ENCODE data around the gene IGF2R. TPM values are rescaled to one million over a fixed set of nuclear protein-coding genes. Genes with fewer than 3 reads are reported as not detected.
A peak's percentile ranks its signal among the peaks of the same experiment; 100 is the strongest.

Gene IGF2R
- total and polyA plus RNA-seq, 8 donors = 2.0 to 70.5 (median 31.5) TPM

DNA sequence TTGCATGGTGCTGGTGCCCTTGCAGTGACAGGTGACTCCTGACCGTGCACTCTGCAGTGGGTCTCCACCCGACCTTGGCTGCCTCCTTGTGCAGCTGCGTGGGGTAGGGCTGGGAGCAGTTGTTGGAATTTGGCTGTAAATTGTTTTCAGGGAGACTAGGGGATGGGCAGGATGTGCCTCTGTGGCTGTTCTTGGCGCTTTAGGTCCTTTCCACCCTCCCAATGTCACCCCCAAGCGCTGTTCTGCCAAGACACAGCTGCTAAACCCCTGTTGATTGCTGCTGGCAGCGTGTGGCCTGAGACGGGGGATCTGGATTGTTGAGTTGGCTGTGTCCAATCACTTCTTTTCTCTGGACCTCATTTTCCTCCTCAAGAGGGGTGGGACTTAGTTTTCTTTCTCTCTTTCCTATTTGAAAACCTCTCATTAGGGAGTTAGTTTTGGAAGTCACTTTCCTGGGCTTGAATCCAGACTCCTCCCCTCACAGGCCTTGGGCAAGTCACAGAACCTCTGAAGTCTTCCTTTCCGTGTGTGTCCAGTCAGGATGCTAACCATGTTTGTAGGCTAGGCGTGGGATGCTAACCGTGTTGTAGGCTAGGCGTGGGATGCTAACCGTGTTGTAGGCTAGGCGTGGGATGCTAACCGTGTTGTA is 8.5 kb downstream of the IGF2R start:
- TF ChIP-seq, protein P1, sequence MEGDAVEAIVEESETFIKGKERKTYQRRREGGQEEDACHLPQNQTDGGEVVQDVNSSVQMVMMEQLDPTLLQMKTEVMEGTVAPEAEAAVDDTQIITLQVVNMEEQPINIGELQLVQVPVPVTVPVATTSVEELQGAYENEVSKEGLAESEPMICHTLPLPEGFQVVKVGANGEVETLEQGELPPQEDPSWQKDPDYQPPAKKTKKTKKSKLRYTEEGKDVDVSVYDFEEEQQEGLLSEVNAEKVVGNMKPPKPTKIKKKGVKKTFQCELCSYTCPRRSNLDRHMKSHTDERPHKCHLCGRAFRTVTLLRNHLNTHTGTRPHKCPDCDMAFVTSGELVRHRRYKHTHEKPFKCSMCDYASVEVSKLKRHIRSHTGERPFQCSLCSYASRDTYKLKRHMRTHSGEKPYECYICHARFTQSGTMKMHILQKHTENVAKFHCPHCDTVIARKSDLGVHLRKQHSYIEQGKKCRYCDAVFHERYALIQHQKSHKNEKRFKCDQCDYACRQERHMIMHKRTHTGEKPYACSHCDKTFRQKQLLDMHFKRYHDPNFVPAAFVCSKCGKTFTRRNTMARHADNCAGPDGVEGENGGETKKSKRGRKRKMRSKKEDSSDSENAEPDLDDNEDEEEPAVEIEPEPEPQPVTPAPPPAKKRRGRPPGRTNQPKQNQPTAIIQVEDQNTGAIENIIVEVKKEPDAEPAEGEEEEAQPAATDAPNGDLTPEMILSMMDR (IDR thresholded peaks at IDR 0.05) = no peak
- no peak for TF ChIP-seq POLR2AphosphoS5 (IDR thresholded peaks at IDR 0.05)
- TF ChIP-seq POLR2A (IDR thresholded peaks at IDR 0.05) = no peak
- TF ChIP-seq EP300 (IDR thresholded peaks at IDR 0.05) = no peak
- H3K9me3 ChIP-seq = no peaks in the 10 kb centered on the region
- no peaks in the 10 kb centered on the region for H3K36me3 ChIP-seq
- WGBS, 5 donors = 57 to 70% (median 66%) methylated on average over 14 of the region's 14 CpGs
- peak overlapping the region; percentile 10 to 77 (median 32) for H3K27ac ChIP-seq
- H3K27me3 ChIP-seq = no peaks in the 10 kb centered on the region
- peaks cover 52 to 95% (median 75%) of the 10 kb centered on the region in 4 donors for H3K4me1 ChIP-seq
- intact Hi-C loops (cut with DNase I; ENCODE audit: low total_unique reads) = loop anchor here (10.0 kb wide), 1 partner anchor 57 kb away; no protein-coding TSS in a partner anchor
- H3K4me3 ChIP-seq = no peak overlapping the region
- peak in 1 of 2 donors; percentile 74 for DNase-seq

DNA sequence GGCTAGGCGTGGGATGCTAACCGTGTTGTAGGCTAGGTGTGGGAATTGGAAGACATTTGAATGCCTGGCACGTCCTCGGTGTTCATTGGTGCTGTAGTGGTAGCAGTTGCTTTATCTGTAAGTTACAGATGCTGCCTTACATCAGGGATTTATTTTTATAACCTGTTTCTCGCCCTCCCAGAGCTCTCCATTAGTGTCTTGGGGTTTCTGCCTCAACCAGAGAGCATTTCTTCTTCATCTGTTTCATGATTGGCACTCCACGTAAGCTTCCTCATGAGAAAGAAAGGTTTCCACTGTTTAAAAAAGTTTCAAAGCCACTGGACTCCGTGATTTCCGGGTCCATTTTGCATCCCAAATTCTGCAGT is 9.0 kb downstream of the IGF2R start:
- WGBS, 5 donors = 82 to 88% (median 86%) methylated on average over 8 of the region's 8 CpGs
- DNase-seq = no peak
- H3K27me3 ChIP-seq = no peaks in the 10 kb centered on the region
- H3K27ac ChIP-seq = peak overlapping the region; percentile 32 to 77 (median 56)
- H3K36me3 ChIP-seq = no peaks in the 10 kb centered on the region
- no peaks in the 10 kb centered on the region for H3K9me3 ChIP-seq
- H3K4me3 ChIP-seq = no peak overlapping the region
- peaks cover 47 to 95% (median 75%) of the 10 kb centered on the region in 4 donors for H3K4me1 ChIP-seq
- no peak for TF ChIP-seq EP300 (IDR thresholded peaks at IDR 0.05)
- no peak for TF ChIP-seq POLR2AphosphoS5 (IDR thresholded peaks at IDR 0.05)
- no peak for TF ChIP-seq POLR2A (IDR thresholded peaks at IDR 0.05)
- TF ChIP-seq, protein P1 (IDR thresholded peaks at IDR 0.05) = no peak
- intact Hi-C loops (cut with DNase I; ENCODE audit: low total_unique reads) = loop anchor here (10.0 kb wide), 1 partner anchor 57 kb away; no protein-coding TSS in a partner anchor

DNA sequence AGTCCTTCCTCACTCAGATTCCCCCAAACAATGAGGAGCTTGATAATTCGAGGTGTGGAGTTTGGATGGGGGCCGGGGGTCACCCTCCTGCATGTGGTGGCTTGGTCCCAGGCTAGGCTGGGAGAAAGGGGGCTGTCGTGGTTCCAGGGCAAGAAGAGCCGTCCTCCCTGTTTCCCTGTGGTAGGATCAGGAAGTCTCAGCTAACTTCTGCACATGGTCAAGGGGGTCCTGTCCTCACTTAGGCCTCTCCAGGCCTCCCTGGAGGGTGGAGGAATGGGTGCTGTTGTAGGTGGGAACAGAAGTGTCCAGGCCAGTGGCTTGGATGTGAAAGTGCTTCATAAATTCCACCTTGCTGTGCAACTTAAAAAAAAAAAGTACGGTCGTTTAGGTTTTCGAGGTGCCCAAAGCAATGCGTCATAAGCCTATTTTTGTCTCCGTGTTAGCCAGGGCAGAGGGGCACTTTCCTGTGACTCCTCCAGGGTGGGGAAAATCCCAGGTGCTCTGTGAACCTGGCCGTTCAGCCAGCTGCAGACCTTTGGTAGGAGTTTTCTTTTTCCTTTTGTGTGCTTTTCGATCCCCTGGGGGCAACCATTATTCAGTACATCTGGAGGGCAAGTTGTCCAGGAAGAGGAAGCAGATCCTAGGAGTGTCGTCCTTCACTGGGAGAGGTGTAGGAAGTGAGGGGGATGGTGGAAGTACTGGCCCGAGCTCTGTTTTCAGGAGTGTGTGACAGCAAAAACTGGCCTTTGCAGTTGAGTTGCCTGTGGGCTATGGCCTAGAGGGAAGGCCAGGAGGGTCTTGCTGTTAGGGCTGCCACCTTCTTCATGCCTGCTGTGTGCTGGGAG is 9.6 kb downstream of the IGF2R start:
- WGBS, 5 donors = 49 to 58% (median 54%) methylated on average over 13 of the region's 13 CpGs
- Histone ChIP-seq H3K36me3 (no peaks in the 10 kb centered on the region), H3K27me3 (no peaks in the 10 kb centered on the region), H3K9me3 (no peaks in the 10 kb centered on the region), H3K4me1 (peaks cover 54 to 95% (median 75%) of the 10 kb centered on the region in 4 donors), H3K4me3 (no peak overlapping the region), H3K27ac (peak overlapping the region; percentile 32 to 77 (median 56))
- TF ChIP-seq EP300 (IDR thresholded peaks at IDR 0.05) (no peak), POLR2A (IDR thresholded peaks at IDR 0.05) (no peak), POLR2AphosphoS5 (IDR thresholded peaks at IDR 0.05) (no peak)
- TF ChIP-seq, protein P1 (IDR thresholded peaks at IDR 0.05) = no peak
- DNase-seq = peak in 1 of 2 donors; percentile 49
- intact Hi-C loops (cut with DNase I; ENCODE audit: low total_unique reads) = loop anchor here (10.0 kb wide), 1 partner anchor 56 kb away; no protein-coding TSS in a partner anchor

DNA sequence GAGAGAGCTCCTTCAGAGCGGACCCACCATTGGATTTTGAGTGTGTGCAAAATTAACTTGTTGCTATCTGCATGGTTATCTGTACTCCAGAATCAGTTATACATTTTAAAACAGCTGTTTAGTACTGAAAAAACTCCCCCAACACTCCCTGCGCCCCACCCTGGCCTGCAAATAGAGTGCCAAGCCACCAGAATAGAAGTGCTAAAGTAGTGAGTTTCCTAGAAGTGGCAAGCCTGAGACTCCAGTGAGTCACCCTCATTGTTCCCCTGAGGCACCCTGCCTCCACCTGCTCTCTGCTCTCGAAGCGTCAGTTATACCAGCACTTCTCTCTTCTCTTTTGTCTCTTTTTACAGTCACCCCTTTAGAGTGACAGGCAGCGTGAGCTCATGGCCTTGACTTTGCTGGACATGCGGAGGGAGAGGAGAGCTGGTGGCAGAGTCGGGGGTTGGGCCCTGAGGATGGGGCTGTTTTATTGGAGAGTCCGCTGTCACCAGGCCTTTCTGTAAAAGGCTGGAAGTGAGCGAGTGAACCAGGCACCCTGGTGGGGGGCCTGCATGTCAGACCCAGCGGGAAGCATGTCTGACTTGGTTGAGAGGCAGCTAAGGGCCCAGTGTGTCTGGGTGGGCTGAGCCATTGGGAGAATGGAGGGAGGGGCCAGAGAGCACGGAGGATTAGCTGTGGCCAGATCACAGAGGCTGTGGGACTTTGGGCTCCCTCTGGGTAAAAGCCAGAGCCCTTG is 10.4 kb downstream of the IGF2R start:
- TF ChIP-seq POLR2A (IDR thresholded peaks at IDR 0.05) = no peak
- peak in 1 of 3 donors; percentile 11 for TF ChIP-seq POLR2AphosphoS5 (IDR thresholded peaks at IDR 0.05)
- intact Hi-C loops (cut with DNase I; ENCODE audit: low total_unique reads) = loop anchor here (10.0 kb wide), 1 partner anchor 55 kb away; no protein-coding TSS in a partner anchor
- Histone ChIP-seq H3K36me3 (no peaks in the 10 kb centered on the region), H3K27ac (peak overlapping the region; percentile 18 to 77 (median 56)), H3K4me1 (peaks cover 61 to 95% (median 79%) of the 10 kb centered on the region in 4 donors), H3K4me3 (no peak overlapping the region), H3K9me3 (no peaks in the 10 kb centered on the region), H3K27me3 (no peaks in the 10 kb centered on the region)
- WGBS, 5 donors = 73 to 79% (median 76%) methylated on average over 11 of the region's 11 CpGs
- peak; percentile 37 to 79 for DNase-seq

All from stomach (tissue), 9 donors.